Measurements from ENCODE around the gene SS18.

SS18 gene

GRCh38 chr18:26005950-26006349 is 84.5 kb downstream of the SS18 start:
- FAIRE-seq (no peak), DNase-seq (ENCODE audit: insufficient read length, low spot score) (no peak)

GRCh38 chr18:26004832-26005231 is 85.6 kb downstream of the SS18 start:
- no peak for DNase-seq (ENCODE audit: insufficient read length, low spot score)
- no peak for FAIRE-seq

- DNase-seq (ENCODE audit: insufficient read length, low spot score) (no peak), FAIRE-seq (no peak)
Measured at GRCh38 chr18:26003817-26004216, 86.6 kb downstream of the SS18 start.

GRCh38 chr18:26003356-26003755 is 87.1 kb downstream of the SS18 start:
- FAIRE-seq (no peak), DNase-seq (ENCODE audit: insufficient read length, low spot score) (no peak)

GRCh38 chr18:26002375-26002910 is 88.0 kb downstream of the SS18 start:
- no peak for FAIRE-seq
- no peak for DNase-seq (ENCODE audit: insufficient read length, low spot score)

GRCh38 chr18:25998461-25998860 is 92.0 kb downstream of the SS18 start:
- no peak for FAIRE-seq
- DNase-seq (ENCODE audit: insufficient read length, low spot score) = no peak

- DNase-seq (ENCODE audit: insufficient read length, low spot score) (no peak), FAIRE-seq (no peak)
Measured at GRCh38 chr18:25992566-25992965, 97.8 kb downstream of the SS18 start.

GRCh38 chr18:25990473-25990872 is 99.9 kb downstream of the SS18 start:
- FAIRE-seq (no peak), DNase-seq (ENCODE audit: insufficient read length, low spot score) (no peak)

GRCh38 chr18:25985707-25986394 is 104.6 kb downstream of the SS18 start:
- FAIRE-seq (no peak), DNase-seq (ENCODE audit: insufficient read length, low spot score) (no peak)

GRCh38 chr18:25983730-25984129 is 106.7 kb downstream of the SS18 start:
- DNase-seq (ENCODE audit: insufficient read length, low spot score) = no peak
- no peak for FAIRE-seq

GRCh38 chr18:25982961-25983360 is 107.5 kb downstream of the SS18 start:
- DNase-seq (ENCODE audit: insufficient read length, low spot score) = no peak
- no peak for FAIRE-seq

GRCh38 chr18:25982153-25982552 is 108.3 kb downstream of the SS18 start:
- no peak for FAIRE-seq
- no peak for DNase-seq (ENCODE audit: insufficient read length, low spot score)

- FAIRE-seq (no peak), DNase-seq (ENCODE audit: insufficient read length, low spot score) (no peak)
Measured at GRCh38 chr18:25979369-25980040, 110.9 kb downstream of the SS18 start.

GRCh38 chr18:25976554-25976953 is 113.9 kb downstream of the SS18 start:
- DNase-seq (ENCODE audit: insufficient read length, low spot score) = no peak

GRCh38 chr18:25974630-25975077 is 115.8 kb downstream of the SS18 start:
- DNase-seq (ENCODE audit: insufficient read length, low spot score) (no peak), FAIRE-seq (no peak)

More at GRCh38 chr18:25976554-25976953, 113.9 kb downstream of the SS18 start:
- no peak for FAIRE-seq
